Lower leg skin (tissue), 4 donors: ENCODE data around the gene ANKRD37. TPM values are rescaled to one million over a fixed set of nuclear protein-coding genes. Genes with fewer than 3 reads are reported as not detected.

Experiments
- DNase-seq, 2 donors: peaks; one replicate each; pipeline ENCODE4 v3.0.0-alpha.2; 2019; ENCODE audit warnings: low spot score in 2 of 2
- H3K4me3 ChIP-seq: fragments of 200-600 bp; sonication (generic); 2 replicates; pipeline ENCODE4 v1.5.1; 2017; ENCODE audit warnings: mild to moderate bottlenecking, low read depth; ENCODE audit not compliant: poor library complexity, severe bottlenecking
- CTCF ChIP-seq, 3 donors: fragments of 450-650 bp; IDR thresholded peaks; one replicate each; pipeline ENCODE4 v1.5.1; 2016; ENCODE audit warnings: antibody characterized with exemption in 3 of 3, mild to moderate bottlenecking in 3 of 3, moderate library complexity in 2 of 3
- POLR2A ChIP-seq, 2 donors: fragments of 450-650 bp; IDR thresholded peaks; one replicate each; pipeline ENCODE4 v1.6.1; 2016 to 2017; ENCODE audit warnings: antibody characterized with exemption in 2 of 2, mild to moderate bottlenecking in 1 of 2, moderate library complexity in 1 of 2
- WGBS, 2 donors: methylation state at CpG; one replicate each; pipeline ENCODE4 v1.1.5; 2018; 5-methylcytosine and 5-hydroxymethylcytosine counted together
- intact Hi-C: fragments of 100-400 bp; cut with DNase I; formaldehyde crosslinking; loops from one replicate; pipeline ENCODE4 v1.15.0; 2023; ENCODE audit warnings: low total_unique reads
- total RNA-seq, 4 donors: library from RNA; depleted of rRNA; stranded (reverse); fragments of >200 nt; gene quantifications; one replicate each; pipeline ENCODE4 v1.1.0, GENCODE V29; 2016

Gene ANKRD37
- total RNA-seq, 4 donors from 2014 or later = 16.1 to 30.8 (median 22.1) TPM

DNA sequence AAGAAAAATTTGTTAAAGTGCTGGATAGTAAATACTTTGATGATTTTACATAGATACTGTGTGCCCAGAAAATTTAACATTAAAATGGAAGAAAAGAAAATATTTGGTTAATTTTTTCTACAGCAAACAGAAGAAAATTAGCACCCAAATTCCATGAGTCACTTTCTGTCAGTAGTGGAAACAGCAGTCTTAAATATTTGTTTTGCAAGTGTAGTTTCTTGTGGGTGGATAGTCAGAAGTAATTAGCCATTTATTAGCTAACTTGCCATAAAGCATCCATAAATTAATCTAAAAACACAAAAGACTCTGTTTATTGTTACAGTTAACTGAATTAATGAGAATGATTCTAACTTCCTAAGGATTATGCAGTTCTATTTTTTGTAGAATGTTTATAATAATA is 38.8 kb downstream of the ANKRD37 start:
- TF ChIP-seq POLR2A (IDR thresholded peaks at IDR 0.05) (no peak), CTCF (IDR thresholded peaks at IDR 0.05) (no peak)
- DNase-seq = no peak
- H3K4me3 ChIP-seq = no peak overlapping the region
- intact Hi-C loops = no loop called here

- no peak overlapping the region for H3K4me3 ChIP-seq
- intact Hi-C loops = no loop called here
- no peak for DNase-seq
- TF ChIP-seq CTCF (IDR thresholded peaks at IDR 0.05) = no peak
Measured at GRCh38 chr4:185437809-185438208, 41.2 kb downstream of the ANKRD37 start.

- intact Hi-C loops = no loop called here
- DNase-seq = no peak
- WGBS, 2 donors = 92 to 93% methylated on average over 2 of the region's 2 CpGs
- TF ChIP-seq CTCF (IDR thresholded peaks at IDR 0.05) (no peak), POLR2A (IDR thresholded peaks at IDR 0.05) (no peak)
- no peak overlapping the region for H3K4me3 ChIP-seq
Measured at GRCh38 chr4:185441479-185441878, 44.8 kb downstream of the ANKRD37 start.

DNA sequence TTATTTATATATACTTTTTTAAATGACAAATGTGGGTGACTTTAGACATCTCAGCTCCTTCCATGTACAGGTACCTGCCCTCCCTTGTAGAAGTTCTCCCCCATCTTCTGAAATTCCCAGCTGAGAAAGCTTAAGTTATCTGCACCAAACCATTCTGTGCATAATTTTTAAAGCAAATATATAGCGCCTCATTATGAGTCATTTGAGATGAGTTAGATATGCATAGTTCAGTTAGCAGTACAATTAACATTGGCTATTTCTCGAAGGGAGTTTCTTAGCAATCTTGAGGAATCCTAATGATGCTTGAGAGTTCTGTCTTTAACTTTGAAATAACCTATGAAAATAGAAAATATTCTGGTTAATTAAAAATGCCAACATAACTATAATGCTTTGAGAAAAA is 48.6 kb downstream of the ANKRD37 start:
- intact Hi-C loops = no loop called here
- no peak overlapping the region for H3K4me3 ChIP-seq
- DNase-seq = no peak
- 70 to 84% methylated on average over 2 of the region's 2 CpGs for WGBS, 2 donors
- TF ChIP-seq CTCF (IDR thresholded peaks at IDR 0.05) = no peak
- no peak for TF ChIP-seq POLR2A (IDR thresholded peaks at IDR 0.05)

Other genes starting within 250 kb of the ANKRD37 start
- gene CFAP97, start 192.8 kb upstream of the ANKRD37 start, total RNA-seq = 10 to 100 TPM; 20.0 to 28.3 (median 26.0) TPM
- 10 to 100 TPM; 13.4 to 18.3 (median 15.6) TPM for gene SNX25, start 187.2 kb upstream of the ANKRD37 start, total RNA-seq
- gene LRP2BP, start 917 bp upstream of the ANKRD37 start, total RNA-seq = 1 to 10 TPM in 2 of 4 donors, under 1 TPM in 2; 0.55 to 1.5 (median 1.2) TPM
- gene UFSP2, start 29.1 kb downstream of the ANKRD37 start, total RNA-seq = 10 to 100 TPM; 24.6 to 53.5 (median 32.4) TPM
- gene CCDC110, start 74.9 kb downstream of the ANKRD37 start, total RNA-seq = under 1 TPM in 3 of 4 donors, not detected in 1; 0.08 to 0.75 (median 0.61) TPM
- 10 to 100 TPM; 10.7 to 25.2 (median 21.2) TPM for gene PDLIM3, start 138.7 kb downstream of the ANKRD37 start, total RNA-seq